B cell (primary cell): Measurements from ENCODE around the gene ARPIN. TPM values are rescaled to one million over a fixed set of nuclear protein-coding genes. Genes with fewer than 3 reads are reported as not detected.

Experiments
- ATAC-seq: fragments of 200-7000 bp; cut with Tn5 transposase; one replicate; pipeline ENCODE4 v1.10.0; 2021; ENCODE audit warnings: low read depth, mild to moderate bottlenecking, moderate number of reproducible peaks, moderate library complexity
- CTCF ChIA-PET: fragments of 350-600 bp; sonication (Branson Sonifier 250); formaldehyde crosslinking; loops from one replicate; lab custom pipeline; 2021; ENCODE audit warnings: antibody characterized with exemption, inconsistent platforms; lab: Charles Lee
- POLR2A ChIA-PET: fragments of 350-600 bp; sonication (Branson Sonifier 250); formaldehyde crosslinking; loops from one replicate; lab custom pipeline; 2021; ENCODE audit warnings: antibody characterized with exemption; lab: Charles Lee
- DNase-seq: peaks from one replicate; pipeline ENCODE4 v3.0.0; 2013
- H2AFZ ChIP-seq: 2 replicates; pipeline ENCODE4 v1.6.1; 2012; ENCODE audit warnings: mild to moderate bottlenecking, low read depth, low read length; ENCODE audit not compliant: insufficient read depth, poor library complexity, severe bottlenecking
- H3K27ac ChIP-seq, 2 donors: 1 replicate in 1 of 2; 2 replicates in 1 of 2; pipeline ENCODE4 v1.5.1; 2012 to 2013; ENCODE audit warnings: low read length in 2 of 2, mild to moderate bottlenecking in 2 of 2, moderate library complexity in 1 of 2
- H3K27me3 ChIP-seq, 4 experiments: fragments of 200-600 bp in 1 of 4; sonication (generic) in 1 of 4; replicated peaks in 1 of 4; 1 replicate in 2 of 4; 2 replicates in 2 of 4; pipeline versions ENCODE4 v1.6.1 to v1.7.0; 2013 to 2016; ENCODE audit warnings: low read length in 3 of 4, mild to moderate bottlenecking in 2 of 4, mixed read lengths in 1 of 4, moderate library complexity in 1 of 4; ENCODE audit not compliant: insufficient read depth in 4 of 4, control insufficient read depth in 3 of 4; ENCODE audit errors: control extremely low read depth in 1 of 4
- H3K36me3 ChIP-seq, 2 experiments: replicated peaks in 1 of 2; 1 replicate in 1 of 2; 2 replicates in 1 of 2; pipeline versions ENCODE4 v1.6.1 to v1.7.1; 2013; ENCODE audit warnings: low read length in 1 of 2; ENCODE audit not compliant: insufficient read depth in 2 of 2, control insufficient read depth in 1 of 2; ENCODE audit errors: control extremely low read depth in 1 of 2, extremely low read depth in 1 of 2
- H3K4me1 ChIP-seq, 2 donors: fragments of 200-600 bp in 1 of 2; sonication (generic) in 1 of 2; 1 replicate in 1 of 2; 2 replicates in 1 of 2; pipeline versions ENCODE4 v1.5.1 to v1.6.1; 2013 to 2017; ENCODE audit warnings: low read length in 2 of 2; ENCODE audit not compliant: control insufficient read depth in 2 of 2, insufficient read depth in 2 of 2
- H3K4me2 ChIP-seq: replicated peaks from 2 replicates; pipeline ENCODE3; 2012; ENCODE audit warnings: mild to moderate bottlenecking, low read depth, low read length; ENCODE audit not compliant: poor library complexity, severe bottlenecking
- H3K4me3 ChIP-seq, 5 experiments: fragments of 200-600 bp in 1 of 5; sonication (generic) in 1 of 5; 1 replicate in 3 of 5; 2 replicates in 2 of 5; pipeline versions ENCODE4 v1.5.1 to v1.7.0; 2011 to 2016; ENCODE audit warnings: low read length in 4 of 5, mild to moderate bottlenecking in 4 of 5, low read depth in 2 of 5, control low read depth in 1 of 5, moderate library complexity in 1 of 5; ENCODE audit not compliant: insufficient read depth in 1 of 5; ENCODE audit errors: control extremely low read depth in 1 of 5, extremely low read depth in 1 of 5
- H3K79me2 ChIP-seq: fragments of 200-600 bp; sonication (generic); one replicate; pipeline ENCODE4 v1.6.0; 2016; ENCODE audit warnings: low read length; ENCODE audit not compliant: control insufficient read depth, insufficient read depth
- H3K9ac ChIP-seq: fragments of 200-600 bp; sonication (generic); 2 replicates; pipeline ENCODE4 v1.6.1; 2017; ENCODE audit warnings: mild to moderate bottlenecking, low read length, moderate library complexity
- H3K9me3 ChIP-seq, 3 donors: one replicate each; pipeline versions ENCODE4 v1.6.1 to v1.7.1; 2013; ENCODE audit warnings: low read length in 2 of 3; ENCODE audit not compliant: control insufficient read depth in 2 of 3, insufficient read depth in 1 of 3; ENCODE audit errors: control extremely low read depth in 1 of 3
- H4K20me1 ChIP-seq: 2 replicates; pipeline ENCODE4 v1.6.0; 2012; ENCODE audit warnings: mild to moderate bottlenecking, low read length; ENCODE audit not compliant: insufficient read depth, control insufficient read depth, poor library complexity, severe bottlenecking
- H3K27ac Mint-ChIP-seq: one replicate; pipeline ENCODE4 v1.8.0; 2021; ENCODE audit warnings: mixed read lengths
- H3K27me3 Mint-ChIP-seq: one replicate; pipeline ENCODE4 v1.8.0; 2021; ENCODE audit warnings: mixed read lengths
- H3K4me1 Mint-ChIP-seq: one replicate; pipeline ENCODE4 v1.8.0; 2021; ENCODE audit warnings: mixed read lengths
- H3K4me3 Mint-ChIP-seq: one replicate; pipeline ENCODE4 v1.8.0; 2021; ENCODE audit warnings: mixed read lengths
- H3K9me3 Mint-ChIP-seq: one replicate; pipeline ENCODE4 v1.8.0; 2022; ENCODE audit warnings: mixed read lengths; ENCODE audit not compliant: insufficient read depth
- EZH2 ChIP-seq: IDR thresholded peaks from 2 replicates; pipeline ENCODE4 v1.6.1; 2012; ENCODE audit warnings: borderline replicate concordance, low read depth, mild to moderate bottlenecking, moderate library complexity, low read length; ENCODE audit not compliant: insufficient read depth, poor library complexity, severe bottlenecking
- WGBS: methylation state at CpG from one replicate; pipeline ENCODE4 v1.1.5; 2013; ENCODE audit warnings: missing lambda C conversion rate; ENCODE audit not compliant: insufficient coverage; 5-methylcytosine and 5-hydroxymethylcytosine counted together
- intact Hi-C: fragments of 100-400 bp; cut with micrococcal nuclease; formaldehyde crosslinking; loops from one replicate; pipeline ENCODE4 v1.10.0; 2022
- polyA plus RNA-seq: library from polyadenylated mRNA; depleted of rRNA; stranded (reverse); fragments of >200 nt; gene quantifications from 2 replicates; pipeline ENCODE4 v1.2.3, GENCODE V29; 2012
- total RNA-seq, 2 donors: library from RNA; stranded (reverse); fragments of 120-200 nt in 1 of 2; gene quantifications; 1 replicate in 1 of 2; 2 replicates in 1 of 2; pipeline versions ENCODE4 v1.2.3 to v1.2.4, GENCODE V29; 2013 to 2022
- TF ChIP-seq, protein P1 (sequence below): fragments of 200-600 bp; IDR thresholded peaks from one replicate; pipeline ENCODE4 v1.8.0; 2022; ENCODE audit warnings: antibody characterized with exemption, mild to moderate bottlenecking

ARPIN gene
- total and polyA plus RNA-seq, 2 donors (not counting 1 experiment from before 2014, with no cell fraction given) = 0.10 TPM

DNA sequence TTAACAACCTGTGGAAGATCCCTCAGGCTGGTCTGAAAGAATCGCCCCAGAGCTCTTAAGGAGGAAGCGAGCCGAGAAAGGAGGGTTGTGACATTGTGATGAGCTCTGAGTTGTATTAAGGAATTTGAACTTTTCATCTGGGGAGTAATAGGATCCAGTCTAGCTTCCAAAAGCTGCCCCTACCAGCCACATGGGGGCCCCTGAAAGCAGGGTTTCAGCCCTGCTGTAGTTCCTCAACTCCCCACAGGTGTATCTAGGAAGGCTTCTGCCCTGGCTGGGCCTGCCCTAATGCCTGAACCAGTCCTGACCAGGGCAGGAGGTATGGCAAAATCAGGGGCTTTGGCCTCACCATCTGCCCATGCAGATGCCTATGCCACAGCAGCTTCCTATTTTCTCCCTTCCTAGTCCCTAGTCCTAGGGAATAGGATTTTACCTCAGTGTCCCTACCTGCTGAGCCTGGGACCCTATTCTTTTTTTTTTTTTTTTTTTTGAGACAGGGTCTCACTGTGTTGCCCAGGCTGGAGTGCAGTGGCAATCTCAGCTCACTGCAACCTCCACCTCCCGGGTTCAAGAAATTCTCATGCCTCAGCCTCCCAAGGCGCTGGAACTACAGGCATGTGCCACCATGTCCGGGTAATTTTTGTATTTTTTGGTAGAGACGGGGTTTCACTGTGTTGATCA is 14.0 kb downstream of the ARPIN start:
- ChIA-PET POLR2A (interaction anchor here (0.6 to 1.5 kb wide), 4 partner anchors 138 to 188 kb away, joined by 3 to 5 read pairs (median 3); no protein-coding TSS in a partner anchor), CTCF (interaction anchor here (0.7 to 6.7 kb wide), 30 partner anchors 9 to 408 kb away, joined by 3 to 101 read pairs (median 4); partner anchors contain the start of gene ARPIN)
- TF ChIP-seq, protein P1, sequence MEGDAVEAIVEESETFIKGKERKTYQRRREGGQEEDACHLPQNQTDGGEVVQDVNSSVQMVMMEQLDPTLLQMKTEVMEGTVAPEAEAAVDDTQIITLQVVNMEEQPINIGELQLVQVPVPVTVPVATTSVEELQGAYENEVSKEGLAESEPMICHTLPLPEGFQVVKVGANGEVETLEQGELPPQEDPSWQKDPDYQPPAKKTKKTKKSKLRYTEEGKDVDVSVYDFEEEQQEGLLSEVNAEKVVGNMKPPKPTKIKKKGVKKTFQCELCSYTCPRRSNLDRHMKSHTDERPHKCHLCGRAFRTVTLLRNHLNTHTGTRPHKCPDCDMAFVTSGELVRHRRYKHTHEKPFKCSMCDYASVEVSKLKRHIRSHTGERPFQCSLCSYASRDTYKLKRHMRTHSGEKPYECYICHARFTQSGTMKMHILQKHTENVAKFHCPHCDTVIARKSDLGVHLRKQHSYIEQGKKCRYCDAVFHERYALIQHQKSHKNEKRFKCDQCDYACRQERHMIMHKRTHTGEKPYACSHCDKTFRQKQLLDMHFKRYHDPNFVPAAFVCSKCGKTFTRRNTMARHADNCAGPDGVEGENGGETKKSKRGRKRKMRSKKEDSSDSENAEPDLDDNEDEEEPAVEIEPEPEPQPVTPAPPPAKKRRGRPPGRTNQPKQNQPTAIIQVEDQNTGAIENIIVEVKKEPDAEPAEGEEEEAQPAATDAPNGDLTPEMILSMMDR = peak; percentile 71
- no peak for TF ChIP-seq EZH2
- intact Hi-C loops = loop anchor here (1.0 to 10.0 kb wide), 4 partner anchors 102 to 316 kb away; partner anchors contain the start of gene ZNF710
- no peak overlapping the region for H3K4me3 ChIP-seq
- H3K9me3 ChIP-seq = no peaks in the 10 kb centered on the region
- Mint-ChIP-seq H3K9me3 (no peaks in the 10 kb centered on the region), H3K27me3 (no peaks in the 10 kb centered on the region), H3K4me1 (peaks cover 14% of the 10 kb centered on the region), H3K27ac (no peak overlapping the region), H3K4me3 (no peak overlapping the region)
- H3K79me2 ChIP-seq = peaks cover under 1% of the 10 kb centered on the region
- H3K4me2 ChIP-seq = no peak overlapping the region
- H4K20me1 ChIP-seq = no peaks in the 10 kb centered on the region
- no peaks in the 10 kb centered on the region for H3K27me3 ChIP-seq
- DNase-seq (peak; percentile 73), ATAC-seq (peak; percentile 48)
- peaks cover 0 to 6% of the 10 kb centered on the region in 2 donors for H3K4me1 ChIP-seq
- no peak overlapping the region for H3K27ac ChIP-seq
- 73% methylated on average over 4 of the region's 7 CpGs for WGBS
- H3K9ac ChIP-seq = no peak overlapping the region
- H2AFZ ChIP-seq = no peak overlapping the region
- no peaks in the 10 kb centered on the region for H3K36me3 ChIP-seq

DNA sequence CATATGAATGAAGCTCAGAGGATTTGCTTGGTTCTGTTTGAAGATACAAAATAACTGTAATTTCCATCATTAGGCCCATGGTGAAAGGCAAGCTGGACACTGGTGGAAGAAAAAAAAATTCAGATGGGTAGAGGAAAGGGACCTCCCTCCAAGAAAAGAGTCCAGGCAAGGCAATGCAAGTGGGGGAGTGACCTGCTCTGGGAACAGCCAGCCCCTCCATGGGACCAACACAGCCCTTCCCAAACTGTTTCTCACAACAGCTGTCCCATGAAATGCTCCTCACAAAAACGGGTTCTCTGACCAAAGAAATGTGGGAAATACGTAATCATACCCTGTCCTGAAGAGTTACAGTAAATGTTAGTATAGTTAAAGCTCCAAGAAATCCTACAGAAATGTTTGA is 14.6 kb downstream of the ARPIN start:
- no peak overlapping the region for H3K4me3 Mint-ChIP-seq
- no peaks in the 10 kb centered on the region for H3K9me3 ChIP-seq
- POLR2A ChIA-PET = interaction anchor here (0.7 to 1.5 kb wide), 3 partner anchors 150 to 188 kb away, joined by 3 to 5 read pairs (median 3); no protein-coding TSS in a partner anchor
- H3K36me3 ChIP-seq = no peaks in the 10 kb centered on the region
- no peak overlapping the region for H3K27ac Mint-ChIP-seq
- no peak for ATAC-seq
- H3K4me1 ChIP-seq = peaks cover 3 to 9% of the 10 kb centered on the region in 2 donors
- no peak for DNase-seq
- H3K27me3 Mint-ChIP-seq = no peaks in the 10 kb centered on the region
- no peaks in the 10 kb centered on the region for H3K9me3 Mint-ChIP-seq
- H4K20me1 ChIP-seq = no peaks in the 10 kb centered on the region
- WGBS = no CpG with 5 or more reads among the region's 2 CpGs
- no peak overlapping the region for H3K4me3 ChIP-seq
- H2AFZ ChIP-seq = no peak overlapping the region
- H3K9ac ChIP-seq = no peak overlapping the region
- no peaks in the 10 kb centered on the region for H3K27me3 ChIP-seq
- intact Hi-C loops = loop anchor here (1.0 to 10.0 kb wide), 4 partner anchors 103 to 317 kb away; partner anchors contain the start of gene ZNF710
- CTCF ChIA-PET = interaction anchor here (0.7 to 6.7 kb wide), 30 partner anchors 8 to 409 kb away, joined by 3 to 101 read pairs (median 4); partner anchors contain the start of gene ARPIN
- H3K4me1 Mint-ChIP-seq = peaks cover 19% of the 10 kb centered on the region
- H3K79me2 ChIP-seq = peaks cover 6% of the 10 kb centered on the region
- no peak overlapping the region for H3K4me2 ChIP-seq
- no peak overlapping the region for H3K27ac ChIP-seq
- no peak for TF ChIP-seq EZH2
- TF ChIP-seq, protein P1 = no peak
